ENCODE data around the gene OTX2.

Gene OTX2

GRCh38 chr14:56806760-56807159, 3.5 kb downstream of the OTX2 start:
- H3K36me3 ChIP-seq (ENCODE audit: control insufficient read depth, insufficient read depth, low read length): no peaks in the 10 kb centered on the region
- peaks cover 44% of the 10 kb centered on the region for H3K27me3 ChIP-seq (replicated peaks; ENCODE audit: control insufficient read depth, insufficient read depth, low read length, poor library complexity, severe bottlenecking)
- no peak overlapping the region for H3K4me3 ChIP-seq (ENCODE audit: insufficient read depth, low read depth, low read length, poor library complexity, severe bottlenecking)
- no peak overlapping the region for H3K27ac ChIP-seq (ENCODE audit: insufficient read depth, low read length, poor library complexity, severe bottlenecking)
- H3K4me1 ChIP-seq (ENCODE audit: control insufficient read depth, insufficient read depth, low read length, poor library complexity, severe bottlenecking): peaks cover 5% of the 10 kb centered on the region
- no peaks in the 10 kb centered on the region for H3K9me3 ChIP-seq (ENCODE audit: control insufficient read depth, low read length)
- DNase-seq: no peak

DNA sequence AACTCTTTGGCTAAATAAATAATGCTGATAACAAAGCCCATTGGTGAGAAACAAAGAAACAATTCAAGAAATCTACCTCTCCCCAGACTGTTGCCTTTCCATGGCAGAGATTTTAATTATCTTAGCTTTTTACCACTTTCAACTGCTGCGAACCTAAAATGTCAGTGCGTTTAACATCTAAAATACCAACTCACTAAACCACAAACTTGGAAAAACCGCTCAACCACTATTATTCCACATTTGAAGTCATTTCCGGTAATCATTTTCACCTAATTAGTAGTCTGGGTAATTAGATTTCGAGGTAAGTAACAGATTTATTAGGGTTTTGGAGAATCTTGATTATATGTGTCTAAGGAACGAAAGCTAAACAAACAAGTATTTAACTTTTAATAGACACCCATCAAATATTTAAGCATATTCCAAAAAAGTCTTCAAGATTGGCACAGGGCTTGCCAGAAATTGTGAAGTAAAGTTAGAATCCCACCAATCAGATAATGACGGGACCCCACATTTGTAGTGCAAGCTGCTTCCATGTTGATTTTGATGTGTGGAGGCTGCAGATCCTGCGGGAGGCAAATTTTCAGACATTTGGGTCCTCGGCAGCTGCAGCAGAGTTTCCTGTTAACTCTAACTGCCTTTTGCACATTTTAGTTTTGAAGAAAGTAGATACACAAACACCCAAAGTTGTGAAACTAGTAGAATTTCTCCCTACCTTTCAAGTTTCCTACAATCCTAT, 4.1 kb downstream of the OTX2 start:
- Histone ChIP-seq H3K27me3 (replicated peaks; ENCODE audit: control insufficient read depth, insufficient read depth, low read length, poor library complexity, severe bottlenecking) (peaks cover 44% of the 10 kb centered on the region), H3K9me3 (ENCODE audit: control insufficient read depth, low read length) (no peaks in the 10 kb centered on the region), H3K36me3 (ENCODE audit: control insufficient read depth, insufficient read depth, low read length) (no peaks in the 10 kb centered on the region), H3K4me1 (ENCODE audit: control insufficient read depth, insufficient read depth, low read length, poor library complexity, severe bottlenecking) (peaks cover 5% of the 10 kb centered on the region), H3K4me3 (ENCODE audit: insufficient read depth, low read depth, low read length, poor library complexity, severe bottlenecking) (no peak overlapping the region), H3K27ac (ENCODE audit: insufficient read depth, low read length, poor library complexity, severe bottlenecking) (no peak overlapping the region)
- DNase-seq: no peak

DNA sequence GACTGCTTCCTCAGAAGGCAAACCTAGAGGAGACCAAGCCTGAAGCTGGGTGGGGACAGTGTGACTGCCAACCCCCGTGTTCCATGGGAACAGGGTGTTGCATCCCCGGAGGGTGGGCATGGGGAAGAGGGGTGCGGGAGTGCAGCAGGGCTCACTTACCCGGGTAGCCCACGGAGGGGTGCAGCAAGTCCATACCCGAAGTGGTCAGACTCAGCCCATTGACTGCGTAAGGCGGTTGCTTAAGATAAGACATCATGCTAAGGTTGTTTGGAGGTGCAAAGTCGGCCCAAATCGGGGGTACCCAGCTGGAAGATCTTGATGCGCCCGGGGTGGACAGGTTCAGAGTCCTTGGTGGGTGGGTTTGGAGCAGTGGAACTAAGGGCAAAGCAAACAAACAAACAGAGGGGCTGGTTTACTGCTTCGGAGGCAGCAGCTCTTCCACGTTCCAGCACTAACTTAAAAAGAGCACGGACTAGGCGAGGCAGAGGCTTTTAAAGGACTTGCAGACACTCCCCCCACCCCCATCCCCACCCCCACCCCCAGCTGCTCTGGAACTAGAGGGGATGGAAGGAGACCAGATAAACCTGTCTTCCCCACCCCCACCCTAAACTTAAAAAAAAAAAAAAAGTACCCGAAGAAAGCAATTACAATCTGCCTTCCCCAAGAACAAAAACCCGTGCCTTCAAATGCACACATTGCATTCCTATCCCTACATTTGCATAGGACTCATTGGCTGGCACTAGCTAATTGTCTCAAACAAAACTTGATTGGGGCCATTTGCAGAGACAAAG, 4.9 kb downstream of the OTX2 start:
- H3K36me3 ChIP-seq (ENCODE audit: control insufficient read depth, insufficient read depth, low read length): no peaks in the 10 kb centered on the region
- no peak for DNase-seq
- no peak overlapping the region for H3K4me3 ChIP-seq (ENCODE audit: insufficient read depth, low read depth, low read length, poor library complexity, severe bottlenecking)
- H3K27me3 ChIP-seq (replicated peaks; ENCODE audit: control insufficient read depth, insufficient read depth, low read length, poor library complexity, severe bottlenecking): peaks cover 48% of the 10 kb centered on the region
- no peak overlapping the region for H3K27ac ChIP-seq (ENCODE audit: insufficient read depth, low read length, poor library complexity, severe bottlenecking)
- peaks cover 5% of the 10 kb centered on the region for H3K4me1 ChIP-seq (ENCODE audit: control insufficient read depth, insufficient read depth, low read length, poor library complexity, severe bottlenecking)
- H3K9me3 ChIP-seq (ENCODE audit: control insufficient read depth, low read length): no peaks in the 10 kb centered on the region

DNA sequence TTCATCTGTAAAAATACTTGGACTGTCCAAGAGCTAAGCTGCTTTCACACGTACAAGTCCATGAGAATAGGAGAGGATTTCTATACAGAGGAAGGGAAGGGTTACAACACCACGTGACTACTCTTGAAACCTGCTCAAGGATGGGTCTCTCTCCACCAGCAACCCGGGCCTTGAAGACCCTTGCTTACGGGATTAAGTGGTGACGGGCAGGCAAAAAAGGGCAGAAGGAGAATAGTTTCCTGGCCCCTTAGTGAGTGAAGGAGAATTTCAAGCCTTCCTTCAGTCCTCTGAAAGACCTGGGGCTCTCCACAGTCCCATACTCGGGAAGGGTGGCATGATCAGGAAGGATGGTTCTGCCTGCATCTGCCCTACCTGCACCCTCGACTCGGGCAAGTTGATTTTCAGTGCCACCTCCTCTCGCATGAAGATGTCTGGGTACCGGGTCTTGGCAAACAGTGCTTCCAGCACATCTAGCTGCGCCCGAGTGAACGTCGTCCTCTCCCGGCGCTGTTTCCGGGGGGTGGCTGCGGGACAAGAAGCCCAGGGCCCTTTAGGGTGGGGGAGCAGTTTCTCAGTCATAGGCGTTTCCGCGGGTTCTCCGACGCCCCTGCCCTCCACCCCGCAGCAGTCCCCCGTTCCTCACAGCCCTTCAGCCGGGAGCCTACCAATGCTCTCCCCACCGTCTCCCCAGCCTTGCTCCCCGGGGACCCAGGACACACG, 6.3 kb downstream of the OTX2 start:
- H3K9me3 ChIP-seq (ENCODE audit: control insufficient read depth, low read length): no peaks in the 10 kb centered on the region
- no peak overlapping the region for H3K27ac ChIP-seq (ENCODE audit: insufficient read depth, low read length, poor library complexity, severe bottlenecking)
- H3K27me3 ChIP-seq (replicated peaks; ENCODE audit: control insufficient read depth, insufficient read depth, low read length, poor library complexity, severe bottlenecking): peaks cover 53% of the 10 kb centered on the region
- H3K4me1 ChIP-seq (ENCODE audit: control insufficient read depth, insufficient read depth, low read length, poor library complexity, severe bottlenecking): peaks cover 4% of the 10 kb centered on the region
- DNase-seq: no peak
- H3K36me3 ChIP-seq (ENCODE audit: control insufficient read depth, insufficient read depth, low read length): no peaks in the 10 kb centered on the region
- no peak overlapping the region for H3K4me3 ChIP-seq (ENCODE audit: insufficient read depth, low read depth, low read length, poor library complexity, severe bottlenecking)

DNA sequence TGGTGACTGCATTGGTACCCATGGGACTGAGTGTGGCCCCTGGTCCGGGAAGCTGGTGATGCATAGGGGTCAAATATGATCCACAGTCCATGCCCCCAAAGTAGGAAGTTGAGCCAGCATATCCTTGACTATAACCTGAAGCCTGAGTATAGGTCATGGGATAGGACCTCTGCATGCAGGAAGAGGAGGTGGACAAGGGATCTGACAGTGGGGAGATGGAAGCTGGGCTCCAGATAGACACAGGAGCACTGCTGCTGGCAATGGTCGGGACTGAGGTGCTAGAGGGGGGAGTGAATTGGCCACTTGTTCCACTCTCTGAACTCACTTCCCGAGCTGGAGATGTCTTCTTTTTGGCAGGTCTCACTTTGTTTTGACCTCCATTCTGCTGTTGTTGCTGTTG, 8.4 kb downstream of the OTX2 start:
- DNase-seq: no peak
- Histone ChIP-seq H3K9me3 (ENCODE audit: control insufficient read depth, low read length) (no peaks in the 10 kb centered on the region), H3K36me3 (ENCODE audit: control insufficient read depth, insufficient read depth, low read length) (no peaks in the 10 kb centered on the region), H3K27ac (ENCODE audit: insufficient read depth, low read length, poor library complexity, severe bottlenecking) (no peak overlapping the region), H3K27me3 (replicated peaks; ENCODE audit: control insufficient read depth, insufficient read depth, low read length, poor library complexity, severe bottlenecking) (peaks cover 56% of the 10 kb centered on the region), H3K4me1 (ENCODE audit: control insufficient read depth, insufficient read depth, low read length, poor library complexity, severe bottlenecking) (no peaks in the 10 kb centered on the region), H3K4me3 (ENCODE audit: insufficient read depth, low read depth, low read length, poor library complexity, severe bottlenecking) (no peak overlapping the region)

DNA sequence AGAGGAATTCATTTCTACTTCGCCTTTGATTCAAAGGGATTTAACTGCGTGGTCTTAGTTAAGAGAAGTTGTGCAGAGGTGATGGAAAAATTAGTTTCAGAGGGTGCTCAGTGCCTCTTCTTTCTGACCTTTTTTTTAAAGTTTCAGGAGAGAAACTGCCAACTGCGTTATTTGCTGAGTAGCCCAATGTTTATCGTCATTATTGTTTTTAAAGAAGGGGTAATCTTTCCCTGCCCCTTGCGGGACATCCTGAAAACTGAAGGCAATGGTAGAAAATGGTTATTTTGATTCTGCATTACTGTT, 11.0 kb downstream of the OTX2 start:
- Histone ChIP-seq H3K36me3 (ENCODE audit: control insufficient read depth, insufficient read depth, low read length) (no peaks in the 10 kb centered on the region), H3K4me1 (ENCODE audit: control insufficient read depth, insufficient read depth, low read length, poor library complexity, severe bottlenecking) (no peaks in the 10 kb centered on the region), H3K27ac (ENCODE audit: insufficient read depth, low read length, poor library complexity, severe bottlenecking) (no peak overlapping the region), H3K4me3 (ENCODE audit: insufficient read depth, low read depth, low read length, poor library complexity, severe bottlenecking) (no peak overlapping the region), H3K27me3 (replicated peaks; ENCODE audit: control insufficient read depth, insufficient read depth, low read length, poor library complexity, severe bottlenecking) (peaks cover 59% of the 10 kb centered on the region), H3K9me3 (ENCODE audit: control insufficient read depth, low read length) (no peaks in the 10 kb centered on the region)
- DNase-seq: no peak

DNA sequence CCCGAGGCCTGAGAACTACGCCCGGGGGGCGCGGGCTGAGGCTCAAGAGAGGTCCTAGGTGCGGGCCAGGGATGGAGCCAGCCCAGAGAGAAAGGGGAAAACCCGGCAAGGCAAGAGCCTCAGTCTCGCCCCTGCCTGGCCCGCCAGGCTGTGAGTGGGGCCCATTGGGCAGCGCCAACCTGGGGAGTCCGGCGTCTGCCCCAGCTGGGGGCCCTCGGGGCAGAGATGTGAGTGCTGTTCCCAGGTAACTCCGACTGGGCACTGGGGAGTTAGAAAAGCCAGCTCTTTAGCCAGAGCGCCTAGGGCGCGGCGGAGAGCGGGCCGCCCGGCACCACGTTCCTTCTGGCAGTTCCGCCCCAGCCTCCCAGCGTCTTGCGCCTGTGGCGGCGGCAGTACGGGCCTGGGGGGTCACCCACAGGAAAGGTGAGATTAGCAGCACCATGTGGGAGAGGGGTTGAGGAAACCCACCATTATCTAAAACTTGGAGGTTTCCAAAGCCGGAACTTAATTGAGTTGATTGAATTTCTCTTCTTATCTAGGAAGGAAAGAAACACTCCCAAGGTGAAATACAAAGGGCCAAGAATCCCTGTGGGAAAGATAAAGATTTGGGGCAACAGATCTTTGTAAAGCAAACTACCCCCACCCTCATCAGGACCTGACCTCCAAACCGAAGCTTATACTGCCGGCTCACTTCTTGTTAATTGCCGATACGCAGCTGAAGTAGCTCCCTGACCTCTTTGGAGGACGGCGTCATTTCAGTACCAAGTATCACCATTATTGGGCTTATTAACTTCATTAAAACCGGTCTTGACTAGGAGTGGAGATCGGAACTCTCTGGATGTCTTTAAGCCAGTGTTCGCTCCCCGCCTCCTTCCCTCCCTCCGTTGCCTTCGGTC, 11.6 kb downstream of the OTX2 start:
- no peaks in the 10 kb centered on the region for H3K9me3 ChIP-seq (ENCODE audit: control insufficient read depth, low read length)
- no peak overlapping the region for H3K27ac ChIP-seq (ENCODE audit: insufficient read depth, low read length, poor library complexity, severe bottlenecking)
- H3K4me3 ChIP-seq (ENCODE audit: insufficient read depth, low read depth, low read length, poor library complexity, severe bottlenecking): no peak overlapping the region
- no peaks in the 10 kb centered on the region for H3K36me3 ChIP-seq (ENCODE audit: control insufficient read depth, insufficient read depth, low read length)
- no peaks in the 10 kb centered on the region for H3K4me1 ChIP-seq (ENCODE audit: control insufficient read depth, insufficient read depth, low read length, poor library complexity, severe bottlenecking)
- no peak for DNase-seq
- H3K27me3 ChIP-seq (replicated peaks; ENCODE audit: control insufficient read depth, insufficient read depth, low read length, poor library complexity, severe bottlenecking): peaks cover 65% of the 10 kb centered on the region

DNA sequence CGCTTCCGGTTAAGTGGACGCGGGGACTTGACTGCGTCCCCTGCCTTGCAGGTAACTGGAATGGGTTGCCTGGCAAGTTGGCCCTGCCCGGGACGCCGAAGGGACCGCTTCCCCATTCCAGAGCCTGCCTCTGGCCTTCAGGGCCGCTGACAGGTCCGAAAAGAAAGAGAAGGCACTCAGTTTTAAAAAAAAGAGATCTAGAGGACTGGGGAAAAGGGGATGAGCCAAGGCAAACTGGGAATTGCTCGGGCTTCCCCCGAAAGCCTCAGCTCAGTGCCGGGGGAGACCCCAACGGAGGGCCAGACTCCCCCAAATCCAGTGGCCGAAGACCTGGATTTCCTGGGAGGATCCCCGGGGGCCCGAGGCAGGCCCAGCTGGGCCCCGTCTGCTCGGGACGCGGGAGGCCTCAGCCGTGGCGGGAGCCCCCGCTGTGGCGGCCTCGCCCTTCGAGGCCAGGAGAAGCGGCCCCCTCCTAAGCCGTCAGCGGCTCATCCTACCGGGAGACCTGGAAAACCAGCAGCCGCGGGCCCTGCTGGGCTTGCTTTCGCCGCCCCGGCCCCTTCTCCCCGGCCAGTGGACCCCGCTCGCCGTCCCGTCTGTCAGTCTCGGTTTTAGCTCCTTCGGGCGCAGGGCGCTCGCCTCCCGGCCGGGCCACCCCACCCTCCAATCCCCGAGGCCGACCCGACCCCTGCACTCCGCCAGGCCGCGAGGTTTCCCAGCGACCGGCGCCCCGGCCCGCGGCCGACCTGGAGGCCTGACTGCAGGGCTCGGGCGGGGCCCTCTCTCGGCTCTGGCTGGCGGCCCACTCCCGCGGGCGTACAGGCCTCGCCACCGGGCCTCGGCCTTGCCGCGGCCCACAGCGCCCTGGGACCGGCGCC, 12.5 kb downstream of the OTX2 start:
- no peaks in the 10 kb centered on the region for H3K36me3 ChIP-seq (ENCODE audit: control insufficient read depth, insufficient read depth, low read length)
- H3K27ac ChIP-seq (ENCODE audit: insufficient read depth, low read length, poor library complexity, severe bottlenecking): no peak overlapping the region
- no peak overlapping the region for H3K4me3 ChIP-seq (ENCODE audit: insufficient read depth, low read depth, low read length, poor library complexity, severe bottlenecking)
- H3K27me3 ChIP-seq (replicated peaks; ENCODE audit: control insufficient read depth, insufficient read depth, low read length, poor library complexity, severe bottlenecking): peaks cover 61% of the 10 kb centered on the region
- no peaks in the 10 kb centered on the region for H3K9me3 ChIP-seq (ENCODE audit: control insufficient read depth, low read length)
- no peaks in the 10 kb centered on the region for H3K4me1 ChIP-seq (ENCODE audit: control insufficient read depth, insufficient read depth, low read length, poor library complexity, severe bottlenecking)
- DNase-seq: no peak

GRCh38 chr14:56797003-56797568, 13.2 kb downstream of the OTX2 start:
- peaks cover 57% of the 10 kb centered on the region for H3K27me3 ChIP-seq (replicated peaks; ENCODE audit: control insufficient read depth, insufficient read depth, low read length, poor library complexity, severe bottlenecking)
- no peaks in the 10 kb centered on the region for H3K9me3 ChIP-seq (ENCODE audit: control insufficient read depth, low read length)
- no peak overlapping the region for H3K4me3 ChIP-seq (ENCODE audit: insufficient read depth, low read depth, low read length, poor library complexity, severe bottlenecking)
- no peaks in the 10 kb centered on the region for H3K4me1 ChIP-seq (ENCODE audit: control insufficient read depth, insufficient read depth, low read length, poor library complexity, severe bottlenecking)
- H3K27ac ChIP-seq (ENCODE audit: insufficient read depth, low read length, poor library complexity, severe bottlenecking): no peak overlapping the region
- no peaks in the 10 kb centered on the region for H3K36me3 ChIP-seq (ENCODE audit: control insufficient read depth, insufficient read depth, low read length)
- no peak for DNase-seq

Data from effector memory CD4-positive, alpha-beta T cell (primary cell).